HepG2 (cell line): ENCODE results near the gene ARL15. TPM values are rescaled to one million over a fixed set of nuclear protein-coding genes. Genes with fewer than 3 reads are reported as not detected.

Source experiments
- ATAC-seq: fragments of 200-7000 bp; cut with Tn5 transposase; 3 replicates; pipeline ENCODE4 v1.9.1; 2020; ENCODE audit warnings: mild to moderate bottlenecking, moderate library complexity
- BruUV-seq: library from RNA; stranded (reverse); fragments of 400-500 nt; replicated peaks from 2 replicates; lab custom pipeline; 2021; lab: Mats Ljungman, UMichigan
- CTCF ChIA-PET: fragments of 300-600 bp; formaldehyde crosslinking; extraction: SDS; loops from one replicate; lab custom pipeline; 2021; ENCODE audit warnings: low total read pairs, inconsistent platforms, low intra/inter-chr PET ratio; lab: Yijun Ruan, JAX
- POLR2A ChIA-PET: fragments of 350-600 bp; sonication (Branson Sonifier 250); formaldehyde crosslinking; loops from one replicate; lab custom pipeline; 2020; ENCODE audit warnings: antibody characterized with exemption, inconsistent platforms; lab: Yijun Ruan, JAX
- DNase-seq: peaks from one replicate; pipeline ENCODE4 v3.0.0-alpha.2; 2015; ENCODE audit warnings: low spot score
- FAIRE-seq: peaks from 3 replicates; lab custom pipeline; 2011; peaks lifted over from hg19 to GRCh38; lab: Jason Lieb, UNC
- H2AFZ ChIP-seq: one replicate; pipeline ENCODE4 v1.6.1; 2011; ENCODE audit warnings: low read length, inconsistent platforms
- H3K27ac ChIP-seq: fragments of 300-600 bp; 3 replicates; pipeline ENCODE4 v1.8.0; 2011; ENCODE audit warnings: mixed run types, mild to moderate bottlenecking, mixed read lengths, low read length, inconsistent platforms; ENCODE audit not compliant: insufficient read depth; ENCODE audit errors: extremely low read length
- H3K27me3 ChIP-seq, 2 experiments: fragments of 200-600 bp in 1 of 2; 2 replicates in 1 of 2; 3 replicates in 1 of 2; pipeline versions ENCODE4 v1.6.0 to v1.8.0; 2011; ENCODE audit warnings: low read length in 2 of 2, mild to moderate bottlenecking in 2 of 2, moderate library complexity in 2 of 2, inconsistent platforms in 1 of 2; ENCODE audit not compliant: insufficient read depth in 2 of 2, control insufficient read depth in 1 of 2
- H3K36me3 ChIP-seq, 2 experiments: fragments of 200-600 bp in 1 of 2; replicated peaks in 1 of 2; 2 replicates in 1 of 2; 3 replicates in 1 of 2; pipeline versions ENCODE4 v1.5.1 to v1.8.0; 2011; ENCODE audit warnings: low read length in 2 of 2, inconsistent platforms in 1 of 2; ENCODE audit not compliant: insufficient read depth in 2 of 2, control insufficient read depth in 1 of 2
- H3K4me1 ChIP-seq: 2 replicates; pipeline ENCODE4 v1.5.1; 2012; ENCODE audit warnings: low read length, inconsistent platforms; ENCODE audit not compliant: insufficient read depth
- H3K4me2 ChIP-seq: 2 replicates; pipeline ENCODE4 v1.6.0; 2011; ENCODE audit warnings: low read depth, low read length, inconsistent platforms
- H3K4me3 ChIP-seq, 3 experiments: fragments of 200-600 bp in 1 of 3; sonication (generic), shearing (Covaris generic) in 1 of 3; replicated peaks in 1 of 3; 2 replicates each; pipeline ENCODE4 v1.5.1; 2011 to 2016; ENCODE audit warnings: low read length in 3 of 3, inconsistent platforms in 2 of 3, low read depth in 2 of 3, mild to moderate bottlenecking in 2 of 3, control low read depth in 1 of 3, mixed read lengths in 1 of 3; ENCODE audit not compliant: insufficient read depth in 1 of 3
- H3K79me2 ChIP-seq: one replicate; pipeline ENCODE4 v1.6.1; 2011; ENCODE audit warnings: low read length, inconsistent platforms; ENCODE audit not compliant: insufficient read depth
- H3K9ac ChIP-seq: 2 replicates; pipeline ENCODE4 v1.6.0; 2011; ENCODE audit warnings: mild to moderate bottlenecking, low read depth, low read length, inconsistent platforms; ENCODE audit not compliant: insufficient read depth
- H3K9me3 ChIP-seq: 2 replicates; pipeline ENCODE4 v1.5.1; 2012; ENCODE audit warnings: mild to moderate bottlenecking, low read length
- H4K20me1 ChIP-seq: 2 replicates; pipeline ENCODE4 v1.6.0; 2011; ENCODE audit warnings: inconsistent platforms, mild to moderate bottlenecking, low read length, moderate library complexity; ENCODE audit not compliant: insufficient read depth
- CENPT ChIP-seq: sonication (generic); formaldehyde crosslinking; IDR thresholded peaks from 2 replicates; pipeline ENCODE4 v1.8.0; 2022; ENCODE audit warnings: low read depth, mild to moderate bottlenecking, moderate library complexity, missing genetic modification reagents
- GPN1 ChIP-seq: sonication (generic); formaldehyde crosslinking; IDR thresholded peaks from 2 replicates; pipeline ENCODE4 v1.5.1; 2020; ENCODE audit warnings: missing genetic modification reagents, borderline replicate concordance
- HDAC6 ChIP-seq: fragments of 200-600 bp; sonication (generic); IDR thresholded peaks from 2 replicates; pipeline ENCODE4 v1.7.0; 2017; ENCODE audit warnings: mild to moderate bottlenecking, antibody characterized with exemption, low read length, low read depth
- HNRNPK ChIP-seq: fragments of 200-400 bp; formaldehyde crosslinking; IDR thresholded peaks from 2 replicates; pipeline ENCODE4 v1.6.1; 2018; ENCODE audit warnings: low read length, low read depth, moderate library complexity, mild to moderate bottlenecking; ENCODE audit not compliant: poor library complexity, severe bottlenecking
- REL ChIP-seq: sonication (generic); formaldehyde crosslinking; conservative IDR thresholded peaks from 2 replicates; pipeline ENCODE4 v1.8.0; 2022; ENCODE audit warnings: mild to moderate bottlenecking, missing genetic modification reagents, moderate library complexity
- ZC3H4 ChIP-seq: sonication (generic); formaldehyde crosslinking; IDR thresholded peaks from 2 replicates; pipeline ENCODE4 v1.4.0; 2020; ENCODE audit warnings: missing genetic modification reagents, borderline replicate concordance
- ZFP36L1 ChIP-seq: sonication (generic); formaldehyde crosslinking; IDR thresholded peaks from 2 replicates; pipeline ENCODE4 v1.8.0; 2022; ENCODE audit warnings: mild to moderate bottlenecking, missing genetic modification reagents, moderate library complexity
- ZNF816 ChIP-seq: sonication (generic); formaldehyde crosslinking; IDR thresholded peaks from 2 replicates; pipeline ENCODE4 v1.8.0; 2022; ENCODE audit warnings: missing genetic modification reagents, mild to moderate bottlenecking, borderline replicate concordance
- WGBS: methylation state at CpG from one replicate; pipeline ENCODE4 v1.1.6; 2017; ENCODE audit warnings: low lambda C conversion rate; 5-methylcytosine and 5-hydroxymethylcytosine counted together
- in situ Hi-C: cut with HindIII; loops from 2 replicates; pipeline ENCODE4 v1.10.0; 2017; ENCODE audit warnings: low pct_unique_long_range_greater_than_20kb; ENCODE audit not compliant: extremely low pct_ligation_motif_present
- intact Hi-C: fragments of 100-400 bp; cut with micrococcal nuclease; formaldehyde crosslinking; loops from one replicate; pipeline ENCODE4 v1.10.0; 2022; ENCODE audit not compliant: unreplicated experiment
- polyA plus RNA-seq, 8 experiments: library from polyadenylated mRNA; depleted of rRNA in 3 of 8; stranded (reverse) in 7 of 8; unstranded in 1 of 8; fragments of >200 nt; fragmentation: Illumina TruSeq in 4 of 8; extraction: Trizol in 4 of 8; gene quantifications; 2 replicates each; pipeline versions ENCODE4 v1.2.1 to v1.2.3, GENCODE V29; 2011 to 2016; ENCODE audit warnings: low read depth in 4 of 8, missing spikeins in 1 of 8, mixed read lengths in 1 of 8; ENCODE audit not compliant: insufficient read depth in 1 of 8
- total RNA-seq, 5 experiments: library from RNA; depleted of rRNA; stranded (reverse); fragments of >200 nt; fragmentation: Illumina TruSeq; extraction: Trizol; gene quantifications; 2 replicates each; pipeline ENCODE4 v1.2.3, GENCODE V29; 2016; ENCODE audit warnings: low read depth in 1 of 5
- TF ChIP-seq, protein P1 (sequence below): sonication (generic); formaldehyde crosslinking; IDR thresholded peaks from 2 replicates; pipeline ENCODE4 v1.8.1; 2022; ENCODE audit warnings: low read depth, mild to moderate bottlenecking, missing genetic modification reagents
- TF ChIP-seq, protein P2 (sequence below): sonication (generic); formaldehyde crosslinking; IDR thresholded peaks from 2 replicates; pipeline ENCODE4 v1.9.0; 2021; ENCODE audit warnings: missing genetic modification reagents, mild to moderate bottlenecking, borderline replicate concordance

The ARL15 gene
- total and polyA plus RNA-seq, 2 of the 13 experiments (the other 11 are each of a cell fraction or from before 2014, with no cell fraction given) = 2.5 to 7.7 TPM

DNA sequence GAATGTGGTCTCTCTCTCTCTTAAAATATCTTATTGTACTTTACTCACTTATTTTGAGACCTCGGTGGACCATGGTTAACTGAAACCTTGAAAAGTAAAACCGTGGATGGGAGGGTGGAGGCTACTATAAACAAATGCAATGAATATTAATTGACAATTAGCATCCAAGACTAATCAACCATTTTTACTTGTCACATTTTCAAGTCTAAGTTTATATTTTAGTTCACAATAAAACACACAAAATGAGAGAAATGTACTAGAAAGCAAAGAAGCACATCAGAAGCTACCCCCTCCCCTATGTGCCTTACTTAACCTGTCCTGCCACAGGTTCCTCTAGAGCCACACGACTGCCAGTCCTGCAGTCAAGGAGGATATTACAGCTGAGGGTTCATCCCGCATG lies 4.6 kb downstream of the ARL15 start (continued):
- no peak for TF ChIP-seq ZNF816 (CRISPR knock-in tag)

DNA sequence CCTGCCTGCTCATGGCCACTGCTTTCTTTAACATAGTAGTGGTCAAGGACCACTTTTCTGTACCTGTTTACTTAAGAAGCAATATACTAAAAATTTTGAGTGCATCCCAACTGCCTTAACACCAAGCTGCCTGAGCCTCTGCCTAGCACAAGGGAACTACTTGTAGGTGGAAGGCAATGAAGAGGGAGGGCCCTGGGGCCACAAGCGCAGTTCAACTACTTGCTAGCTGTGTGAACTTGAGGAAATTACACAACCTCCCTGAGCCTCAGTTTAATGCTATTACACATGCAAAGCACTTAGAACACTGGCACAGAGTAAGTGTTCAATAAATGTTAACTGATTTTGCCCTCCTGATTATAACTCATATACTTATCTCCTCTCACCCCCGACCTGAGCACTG lies 6.3 kb downstream of the ARL15 start:
- ChIA-PET CTCF (no interaction called here), POLR2A (no interaction called here)
- Histone ChIP-seq H3K4me2 (no peak overlapping the region), H4K20me1 (peaks cover 6% of the 10 kb centered on the region; the same call in 1 of the 2 replicates), H2AFZ (no peak overlapping the region), H3K27ac (no peak overlapping the region), H3K36me3 (no peaks in the 10 kb centered on the region), H3K27me3 (no peaks in the 10 kb centered on the region; a peak in 1 of 5 replicates), H3K4me1 (peaks cover 36% of the 10 kb centered on the region), H3K9ac (no peak overlapping the region), H3K9me3 (no peaks in the 10 kb centered on the region), H3K4me3 (no peak overlapping the region), H3K79me2 (no peaks in the 10 kb centered on the region)
- DNase-seq (no peak), ATAC-seq (no peak), FAIRE-seq (no peak)
- WGBS = 68% methylated on average over 2 of the region's 2 CpGs
- no TSS peak for BruUV-seq
- in situ Hi-C loops = no loop called here
- TF ChIP-seq, protein P1, sequence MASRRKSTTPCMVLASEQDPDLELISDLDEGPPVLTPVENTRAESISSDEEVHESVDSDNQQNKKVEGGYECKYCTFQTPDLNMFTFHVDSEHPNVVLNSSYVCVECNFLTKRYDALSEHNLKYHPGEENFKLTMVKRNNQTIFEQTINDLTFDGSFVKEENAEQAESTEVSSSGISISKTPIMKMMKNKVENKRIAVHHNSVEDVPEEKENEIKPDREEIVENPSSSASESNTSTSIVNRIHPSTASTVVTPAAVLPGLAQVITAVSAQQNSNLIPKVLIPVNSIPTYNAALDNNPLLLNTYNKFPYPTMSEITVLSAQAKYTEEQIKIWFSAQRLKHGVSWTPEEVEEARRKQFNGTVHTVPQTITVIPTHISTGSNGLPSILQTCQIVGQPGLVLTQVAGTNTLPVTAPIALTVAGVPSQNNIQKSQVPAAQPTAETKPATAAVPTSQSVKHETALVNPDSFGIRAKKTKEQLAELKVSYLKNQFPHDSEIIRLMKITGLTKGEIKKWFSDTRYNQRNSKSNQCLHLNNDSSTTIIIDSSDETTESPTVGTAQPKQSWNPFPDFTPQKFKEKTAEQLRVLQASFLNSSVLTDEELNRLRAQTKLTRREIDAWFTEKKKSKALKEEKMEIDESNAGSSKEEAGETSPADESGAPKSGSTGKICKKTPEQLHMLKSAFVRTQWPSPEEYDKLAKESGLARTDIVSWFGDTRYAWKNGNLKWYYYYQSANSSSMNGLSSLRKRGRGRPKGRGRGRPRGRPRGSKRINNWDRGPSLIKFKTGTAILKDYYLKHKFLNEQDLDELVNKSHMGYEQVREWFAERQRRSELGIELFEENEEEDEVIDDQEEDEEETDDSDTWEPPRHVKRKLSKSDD = no peak
- TF ChIP-seq ZC3H4 (CRISPR knock-in tag) = no peak
- TF ChIP-seq GPN1 (CRISPR knock-in tag) = no peak
- no peak for TF ChIP-seq HNRNPK
- TF ChIP-seq REL (CRISPR knock-in tag) = no peak
- no peak for TF ChIP-seq HDAC6
- TF ChIP-seq CENPT (CRISPR knock-in tag) = no peak
- no peak for TF ChIP-seq ZFP36L1 (CRISPR knock-in tag)
- TF ChIP-seq, protein P2, sequence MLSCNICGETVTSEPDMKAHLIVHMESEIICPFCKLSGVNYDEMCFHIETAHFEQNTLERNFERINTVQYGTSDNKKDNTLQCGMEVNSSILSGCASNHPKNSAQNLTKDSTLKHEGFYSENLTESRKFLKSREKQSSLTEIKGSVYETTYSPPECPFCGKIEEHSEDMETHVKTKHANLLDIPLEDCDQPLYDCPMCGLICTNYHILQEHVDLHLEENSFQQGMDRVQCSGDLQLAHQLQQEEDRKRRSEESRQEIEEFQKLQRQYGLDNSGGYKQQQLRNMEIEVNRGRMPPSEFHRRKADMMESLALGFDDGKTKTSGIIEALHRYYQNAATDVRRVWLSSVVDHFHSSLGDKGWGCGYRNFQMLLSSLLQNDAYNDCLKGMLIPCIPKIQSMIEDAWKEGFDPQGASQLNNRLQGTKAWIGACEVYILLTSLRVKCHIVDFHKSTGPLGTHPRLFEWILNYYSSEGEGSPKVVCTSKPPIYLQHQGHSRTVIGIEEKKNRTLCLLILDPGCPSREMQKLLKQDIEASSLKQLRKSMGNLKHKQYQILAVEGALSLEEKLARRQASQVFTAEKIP = no peak
- intact Hi-C loops = no loop called here
